ENCODE results near the gene AARS1. TPM values are rescaled to one million over a fixed set of nuclear protein-coding genes. Genes with fewer than 3 reads are reported as not detected.
A peak's percentile ranks its signal among the peaks of the same experiment; 100 is the strongest.
"Not testable (repeated sequence)": the region's sequence is repeated elsewhere in the genome, so short reads cannot be mapped to it uniquely, and the experiment has no call there.

Gene AARS1
- total RNA-seq: 10 to 100 TPM; 49.3 to 72.8 TPM

GRCh38 chr16:70289229-70290094 is at the start of gene AARS1:
AARS1 (minus strand) TSS chr16:70289506; CDS start chr16:70282763, 6,743 bp downstream.
- intact Hi-C loops (cut with DNase I): loop anchor here (10.0 kb wide), 1 partner anchor 55 kb away; the partner anchor contains the start of gene DDX19A
- Histone ChIP-seq H3K4me3 (peak within 1 kb of the TSS; percentile 21 to 70), H3K27ac (peak within 1 kb of the TSS; percentile 90 to 99 (median 98)), H3K27me3 (no peaks in the 10 kb centered on the region), H3K9me3 (no peaks in the 10 kb centered on the region), H3K36me3 (replicated peaks in 1 of 2; ENCODE audit: insufficient read depth in 1 of 2, low read depth in 2 of 2) (no peaks in the 10 kb centered on the region), H3K4me1 (peaks cover 17% of the 10 kb centered on the region)
- DNase-seq (peak; percentile 96 to 99 (median 98)), ATAC-seq (peak; percentile 99)
- 0 to 2% methylated on average over 17 to 53 of the region's 53 CpGs for WGBS, 2 donors
- TF ChIP-seq CTCF (IDR thresholded peaks at IDR 0.05) (peak in 1 of 7 experiments; percentile 19), POLR2A (IDR thresholded peaks at IDR 0.05) (peak; percentile 98 to 99 (median 98))

- DNase-seq (no peak), ATAC-seq (no peak)
- no peaks in the 10 kb centered on the region for H3K4me1 ChIP-seq
- no peaks in the 10 kb centered on the region for H3K9me3 ChIP-seq
- no peak for TF ChIP-seq POLR2A (IDR thresholded peaks at IDR 0.05)
- TF ChIP-seq CTCF (IDR thresholded peaks at IDR 0.05): no peak
- intact Hi-C loops (cut with DNase I): no loop called here
- H3K27ac ChIP-seq: no peak overlapping the region
- WGBS, 2 donors: 91 to 95% methylated on average over 5 of the region's 5 CpGs
- H3K4me3 ChIP-seq: no peak overlapping the region
- H3K36me3 ChIP-seq (replicated peaks in 1 of 2; ENCODE audit: insufficient read depth in 1 of 2, low read depth in 2 of 2): peaks cover 0 to 15% of the 10 kb centered on the region in 2 donors
- no peaks in the 10 kb centered on the region for H3K27me3 ChIP-seq
Measured at GRCh38 chr16:70337814-70338213, 48.5 kb upstream of the AARS1 start.

GRCh38 chr16:70332728-70333127 is 43.4 kb upstream of the AARS1 start:
- WGBS, 2 donors: 72 to 84% methylated on average over 4 to 7 of the region's 12 CpGs
- ATAC-seq; H3K27ac ChIP-seq; intact Hi-C loops (cut with DNase I); H3K9me3 ChIP-seq; DNase-seq; H3K27me3 ChIP-seq; H3K4me1 ChIP-seq; H3K4me3 ChIP-seq: not testable (repeated sequence)
- peaks cover 0 to 27% of the 10 kb centered on the region in 2 donors for H3K36me3 ChIP-seq (replicated peaks in 1 of 2; ENCODE audit: insufficient read depth in 1 of 2, low read depth in 2 of 2)

- TF ChIP-seq CTCF (IDR thresholded peaks at IDR 0.05) (peak in 5 of 7 experiments; percentile 22 to 43 (median 35)), POLR2A (IDR thresholded peaks at IDR 0.05) (no peak)
- Histone ChIP-seq H3K27me3 (no peaks in the 10 kb centered on the region), H3K4me3 (no peak overlapping the region), H3K4me1 (no peaks in the 10 kb centered on the region), H3K36me3 (replicated peaks in 1 of 2; ENCODE audit: insufficient read depth in 1 of 2, low read depth in 2 of 2) (peaks cover 2 to 30% of the 10 kb centered on the region in 2 donors), H3K27ac (no peak overlapping the region), H3K9me3 (no peaks in the 10 kb centered on the region)
- DNase-seq (no peak), ATAC-seq (no peak)
- WGBS, 2 donors: 61 to 69% methylated on average over 9 of the region's 9 CpGs
- intact Hi-C loops (cut with DNase I): no loop called here
Measured at GRCh38 chr16:70331588-70332358, 42.5 kb upstream of the AARS1 start.

GRCh38 chr16:70331091-70331490 is 41.8 kb upstream of the AARS1 start:
- Histone ChIP-seq H3K4me1 (no peaks in the 10 kb centered on the region), H3K27me3 (no peaks in the 10 kb centered on the region), H3K9me3 (no peaks in the 10 kb centered on the region), H3K4me3 (no peak overlapping the region), H3K36me3 (replicated peaks in 1 of 2; ENCODE audit: insufficient read depth in 1 of 2, low read depth in 2 of 2) (peaks cover 4 to 32% of the 10 kb centered on the region in 2 donors), H3K27ac (no peak overlapping the region)
- no peak for ATAC-seq
- TF ChIP-seq POLR2A (IDR thresholded peaks at IDR 0.05) (no peak), CTCF (IDR thresholded peaks at IDR 0.05) (no peak)
- intact Hi-C loops (cut with DNase I): no loop called here
- DNase-seq: no peak
- WGBS, 2 donors: 91 to 93% methylated on average over 1 of the region's 1 CpG

Data from body of pancreas (tissue), 4 donors.